ENCODE data around the gene AGAP6. TPM values are rescaled to one million over a fixed set of nuclear protein-coding genes. Genes with fewer than 3 reads are reported as not detected.
"Not testable (repeated sequence)": the region's sequence is repeated elsewhere in the genome, so short reads cannot be mapped to it uniquely, and the experiment has no call there.

Gene AGAP6
- total and polyA plus RNA-seq, 2 of the 8 experiments (the other 6 are each of a cell fraction or from before 2014, with no cell fraction given) = 13.0 to 15.3 TPM

DNA sequence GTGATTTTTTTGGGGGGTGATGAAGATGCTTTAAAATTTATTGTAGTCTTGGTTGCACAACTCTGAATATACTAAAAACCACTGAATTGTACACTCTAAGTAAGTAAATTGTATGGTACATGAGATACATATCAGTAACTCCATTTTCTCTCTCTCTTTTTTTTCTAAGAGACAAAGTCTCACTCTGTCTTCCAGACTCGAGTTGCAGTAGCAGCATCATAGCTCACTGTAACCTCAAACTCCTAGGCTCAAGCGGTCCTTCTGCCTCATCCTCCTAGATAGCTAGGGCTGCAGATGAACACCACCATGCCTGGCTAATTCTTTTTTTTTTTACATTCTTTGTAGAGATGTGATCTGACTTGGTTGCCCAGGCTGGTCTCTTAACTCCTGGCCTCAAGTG, 39.5 kb upstream of the AGAP6 start:
- H2BK12ac ChIP-seq (ENCODE audit: low read depth, low read length); H3K4me1 ChIP-seq (replicated peaks in 1 of 4; ENCODE audit: control insufficient read depth in 3 of 4, insufficient read depth in 4 of 4, low read length in 3 of 4); H3K56ac ChIP-seq (replicated peaks; ENCODE audit: insufficient read length, low read depth, low read length); H2BK15ac ChIP-seq (ENCODE audit: low read length); H3K4me2 ChIP-seq (ENCODE audit: insufficient read depth in 1 of 2, low read depth in 2 of 2, low read length in 2 of 2); H3K18ac ChIP-seq (ENCODE audit: extremely low read depth, low read length); H3K23ac ChIP-seq (ENCODE audit: insufficient read length); H3K4me3 ChIP-seq (ENCODE audit: extremely low read depth in 1 of 4, insufficient read depth in 2 of 4, low read depth in 3 of 4, low read length in 4 of 4); H2AFZ ChIP-seq (ENCODE audit: low read length); H3K9ac ChIP-seq (replicated peaks in 1 of 4; ENCODE audit: extremely low read depth in 1 of 4, low read depth in 3 of 4, low read length in 3 of 4); DNase-seq (ENCODE audit: low read depth in 1 of 2, low spot score in 2 of 2); H3K79me1 ChIP-seq (ENCODE audit: low read depth, low read length); H3K14ac ChIP-seq (ENCODE audit: insufficient read length); H4K91ac ChIP-seq (replicated peaks; ENCODE audit: insufficient read length, low read length); POLR2A ChIA-PET (ENCODE audit: partially characterized antibody); H3K9me3 ChIP-seq (ENCODE audit: insufficient read depth in 2 of 2, low read depth in 1 of 2, low read length in 1 of 2); H4K20me1 ChIP-seq (replicated peaks in 1 of 2; ENCODE audit: control insufficient read depth in 1 of 2, insufficient read depth in 2 of 2, low read length in 2 of 2); H2AK5ac ChIP-seq (ENCODE audit: low read depth, low read length); FAIRE-seq; H2BK120ac ChIP-seq (replicated peaks; ENCODE audit: low read depth, low read length); H2BK20ac ChIP-seq (ENCODE audit: low read length); H3K4ac ChIP-seq (replicated peaks; ENCODE audit: insufficient read length, low read depth, low read length); H3K27ac ChIP-seq (ENCODE audit: low read depth, low read length); H3K36me3 ChIP-seq (ENCODE audit: control insufficient read depth in 2 of 4, insufficient read depth in 4 of 4, low read length in 3 of 4); CTCF ChIA-PET (ENCODE audit: partially characterized antibody); H3K27me3 ChIP-seq (replicated peaks in 1 of 4; ENCODE audit: control insufficient read depth in 3 of 4, extremely low read depth in 1 of 4, insufficient read depth in 3 of 4, low read length in 3 of 4); H4K8ac ChIP-seq (ENCODE audit: extremely low read depth, insufficient read depth, low read length); H2BK5ac ChIP-seq (ENCODE audit: low read depth, low read length); H4K5ac ChIP-seq (ENCODE audit: insufficient read length, low read depth, low read length); H3K23me2 ChIP-seq (ENCODE audit: low read depth, low read length): not testable (repeated sequence)
- WGBS, 2 experiments (ENCODE audit: extremely low coverage in 1 of 2, insufficient coverage in 1 of 2, insufficient read length in 1 of 2, insufficient replicate concordance in 2 of 2, low coverage in 1 of 2, low lambda C conversion rate in 2 of 2, missing lambda C conversion rate in 1 of 2) = 100% methylated on average over 2 of the region's 2 CpGs; no CpG with 5 or more reads in 1 of the 2 experiments
- H3K79me2 ChIP-seq (ENCODE audit: control insufficient read depth in 1 of 2, insufficient read depth in 2 of 2, low read length in 2 of 2) = peaks cover 0 to 13% of the 10 kb centered on the region in 2 experiments; a peak in 2 of 4 replicates

DNA sequence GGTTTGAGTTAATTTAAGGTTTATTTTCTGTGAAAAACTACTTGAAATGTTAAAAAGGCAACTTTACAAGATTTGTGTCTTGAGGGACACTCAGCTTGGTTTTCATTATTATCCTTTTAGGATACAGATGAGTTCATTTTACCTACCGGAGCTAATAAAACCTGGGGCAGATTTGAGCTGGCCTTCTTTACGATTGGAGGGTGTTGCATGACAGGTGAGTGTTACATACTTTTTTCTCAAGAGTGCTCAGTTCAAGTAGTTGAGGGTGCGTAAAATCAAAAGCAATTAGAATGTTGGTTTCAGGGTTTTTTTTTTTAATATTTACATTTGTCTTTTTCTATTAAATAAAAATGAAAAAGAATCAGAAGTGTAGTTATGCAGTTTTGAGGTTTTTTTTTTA, 36.2 kb upstream of the AGAP6 start:
- H3K23ac ChIP-seq (ENCODE audit: insufficient read length); H4K20me1 ChIP-seq (replicated peaks in 1 of 2; ENCODE audit: control insufficient read depth in 1 of 2, insufficient read depth in 2 of 2, low read length in 2 of 2); H2BK15ac ChIP-seq (ENCODE audit: low read length); H3K56ac ChIP-seq (replicated peaks; ENCODE audit: insufficient read length, low read depth, low read length); H3K14ac ChIP-seq (ENCODE audit: insufficient read length); DNase-seq (ENCODE audit: low read depth in 1 of 2, low spot score in 2 of 2); H3K4me3 ChIP-seq (ENCODE audit: extremely low read depth in 1 of 4, insufficient read depth in 2 of 4, low read depth in 3 of 4, low read length in 4 of 4); H3K27me3 ChIP-seq (replicated peaks in 1 of 4; ENCODE audit: control insufficient read depth in 3 of 4, extremely low read depth in 1 of 4, insufficient read depth in 3 of 4, low read length in 3 of 4); H3K9me3 ChIP-seq (ENCODE audit: insufficient read depth in 2 of 2, low read depth in 1 of 2, low read length in 1 of 2); H2BK120ac ChIP-seq (replicated peaks; ENCODE audit: low read depth, low read length); H2BK5ac ChIP-seq (ENCODE audit: low read depth, low read length); H3K18ac ChIP-seq (ENCODE audit: extremely low read depth, low read length); H2BK20ac ChIP-seq (ENCODE audit: low read length); H4K8ac ChIP-seq (ENCODE audit: extremely low read depth, insufficient read depth, low read length); H3K79me1 ChIP-seq (ENCODE audit: low read depth, low read length); H3K4me2 ChIP-seq (ENCODE audit: insufficient read depth in 1 of 2, low read depth in 2 of 2, low read length in 2 of 2); H4K91ac ChIP-seq (replicated peaks; ENCODE audit: insufficient read length, low read length); H3K79me2 ChIP-seq (ENCODE audit: control insufficient read depth in 1 of 2, insufficient read depth in 2 of 2, low read length in 2 of 2); H3K36me3 ChIP-seq (ENCODE audit: control insufficient read depth in 2 of 4, insufficient read depth in 4 of 4, low read length in 3 of 4); H2BK12ac ChIP-seq (ENCODE audit: low read depth, low read length); H3K27ac ChIP-seq (ENCODE audit: low read depth, low read length); H2AK5ac ChIP-seq (ENCODE audit: low read depth, low read length); H4K5ac ChIP-seq (ENCODE audit: insufficient read length, low read depth, low read length); H3K9ac ChIP-seq (replicated peaks in 1 of 4; ENCODE audit: extremely low read depth in 1 of 4, low read depth in 3 of 4, low read length in 3 of 4); CTCF ChIA-PET (ENCODE audit: partially characterized antibody); H3K4me1 ChIP-seq (replicated peaks in 1 of 4; ENCODE audit: control insufficient read depth in 3 of 4, insufficient read depth in 4 of 4, low read length in 3 of 4); POLR2A ChIA-PET (ENCODE audit: partially characterized antibody); H3K23me2 ChIP-seq (ENCODE audit: low read depth, low read length); H2AFZ ChIP-seq (ENCODE audit: low read length); H3K4ac ChIP-seq (replicated peaks; ENCODE audit: insufficient read length, low read depth, low read length); FAIRE-seq: not testable (repeated sequence)
- 86% methylated on average over 3 of the region's 3 CpGs; no CpG with 5 or more reads in 1 of the 2 experiments for WGBS, 2 experiments (ENCODE audit: extremely low coverage in 1 of 2, insufficient coverage in 1 of 2, insufficient read length in 1 of 2, insufficient replicate concordance in 2 of 2, low coverage in 1 of 2, low lambda C conversion rate in 2 of 2, missing lambda C conversion rate in 1 of 2)
